ENCODE results near the gene HSD11B1L.
"Not testable (repeated sequence)": the region's sequence is repeated elsewhere in the genome, so short reads cannot be mapped to it uniquely, and the experiment has no call there.

HSD11B1L gene

GRCh38 chr19:5687360-5688198 lies 6.8 kb downstream of the HSD11B1L start:
- no peak for DNase-seq

- DNase-seq, result not testable (repeated sequence)
Measured at GRCh38 chr19:5688262-5688881, 7.5 kb downstream of the HSD11B1L start.

- DNase-seq, result peak; percentile 63 to 98 (median 94)
Measured at GRCh38 chr19:5690125-5690954, 9.5 kb downstream of the HSD11B1L start, which contains the start of gene RPL36. Gene RPL36, plus strand, starts transcription at chr19:5690295. Its CDS starts 213 bp downstream, at chr19:5690508.

- DNase-seq, result peak in 17 of 51 donors; percentile 8 to 45 (median 24)
Measured at GRCh38 chr19:5690955-5691821, 10.4 kb downstream of the HSD11B1L start.

- DNase-seq, result peak in 3 of 51 donors; percentile 11 to 45 (median 24)
Measured at GRCh38 chr19:5691822-5692722, 11.2 kb downstream of the HSD11B1L start.

- DNase-seq, result no peak
Measured at GRCh38 chr19:5692723-5693194, 11.9 kb downstream of the HSD11B1L start.

GRCh38 chr19:5693195-5694166 lies 12.7 kb downstream of the HSD11B1L start:
- DNase-seq, result no peak

- DNase-seq, result no peak
Measured at GRCh38 chr19:5694167-5694955, 13.5 kb downstream of the HSD11B1L start.

GRCh38 chr19:5694956-5695648 lies 14.3 kb downstream of the HSD11B1L start:
- no peak for DNase-seq

- DNase-seq, result no peak
Measured at GRCh38 chr19:5695649-5696195, 14.9 kb downstream of the HSD11B1L start.

GRCh38 chr19:5696196-5697021 lies 15.6 kb downstream of the HSD11B1L start:
- no peak for DNase-seq

GRCh38 chr19:5697022-5697889 lies 16.4 kb downstream of the HSD11B1L start:
- no peak for DNase-seq

GRCh38 chr19:5697890-5698634 lies 17.2 kb downstream of the HSD11B1L start:
- no peak for DNase-seq

Data from hypothalamus (tissue), 51 donors.